DMS79 treated with DMSO at 0.1 percent for 48 hours (cell line): ENCODE results near the gene ACSS2.

ENCODE experiments used
- DNase-seq: peaks from one replicate; lab custom pipeline; 2025; lab: John Stamatoyannopoulos, UW

ACSS2 gene

GRCh38 chr20:34876406-34877282 is at the start of gene ACSS2:
ACSS2 (plus strand) TSS chr20:34876612; CDS start chr20:34876646, 34 bp downstream.
- peak; percentile 23 for DNase-seq

GRCh38 chr20:34829191-34829590 is 47.2 kb upstream of the ACSS2 start:
- no peak for DNase-seq

- DNase-seq: no peak
Measured at GRCh38 chr20:34831936-34832335, 44.5 kb upstream of the ACSS2 start.

- peak; percentile 31 for DNase-seq
Measured at GRCh38 chr20:34834459-34834893, 41.9 kb upstream of the ACSS2 start.

GRCh38 chr20:34842143-34842542 is 34.3 kb upstream of the ACSS2 start:
- no peak for DNase-seq

- DNase-seq: no peak
Measured at GRCh38 chr20:34843421-34843820, 33.0 kb upstream of the ACSS2 start.

GRCh38 chr20:34848597-34848996 is 27.8 kb upstream of the ACSS2 start:
- no peak for DNase-seq

GRCh38 chr20:34849778-34850177 is 26.6 kb upstream of the ACSS2 start:
- DNase-seq: no peak

- DNase-seq: no peak
Measured at GRCh38 chr20:34850969-34851368, 25.4 kb upstream of the ACSS2 start.

- DNase-seq: no peak
Measured at GRCh38 chr20:34852298-34852697, 24.1 kb upstream of the ACSS2 start.

- DNase-seq: no peak
Measured at GRCh38 chr20:34859367-34859766, 17.0 kb upstream of the ACSS2 start.

GRCh38 chr20:34859826-34860545 is 16.4 kb upstream of the ACSS2 start:
- no peak for DNase-seq

- DNase-seq: peak; percentile 6
Measured at GRCh38 chr20:34861386-34862084, 14.9 kb upstream of the ACSS2 start.

- no peak for DNase-seq
Measured at GRCh38 chr20:34862724-34863123, 13.7 kb upstream of the ACSS2 start.

GRCh38 chr20:34863421-34863965 is 12.9 kb upstream of the ACSS2 start:
- no peak for DNase-seq

GRCh38 chr20:34864216-34864615 is 12.2 kb upstream of the ACSS2 start:
- no peak for DNase-seq

GRCh38 chr20:34871320-34871926 is 5.0 kb upstream of the ACSS2 start:
- DNase-seq: no peak

- DNase-seq: no peak
Measured at GRCh38 chr20:34871966-34872621, 4.3 kb upstream of the ACSS2 start.

- peak; percentile 74 for DNase-seq
Measured at GRCh38 chr20:34872622-34873224, 3.7 kb upstream of the ACSS2 start, which contains the start of gene GGT7. GGT7 (minus strand) TSS chr20:34872856; CDS start chr20:34872815, 41 bp downstream.

- DNase-seq: no peak
Measured at GRCh38 chr20:34873583-34874093, 2.8 kb upstream of the ACSS2 start.
